Stimulated activated naive B cell treated with anti-CD40 and anti-IgM and Interleukin-4, amounts not matched to agents 10 μg/mL and 1 μg/mL and 100 μg/mL, for 72 hours (primary cell): Measurements from ENCODE around the gene STKLD1.
"Not testable (repeated sequence)": the region's sequence is repeated elsewhere in the genome, so short reads cannot be mapped to it uniquely, and the experiment has no call there.

Experiments
- ATAC-seq, 2 donors: fragments of 150-1000 bp; cut with Tn5 transposase; replicated peaks; 2 replicates each; pipeline ENCODE4 v1.10.0; 2021; ENCODE audit warnings: moderate library complexity in 1 of 2
- DNase-seq: peaks from one replicate; pipeline ENCODE4 v3.0.0; 2021
- H3K27ac Mint-ChIP-seq: one replicate; pipeline ENCODE4 v1.8.0; 2022; ENCODE audit warnings: mild to moderate bottlenecking, mixed read lengths
- H3K27me3 Mint-ChIP-seq, 2 donors: one replicate each; pipeline ENCODE4 v1.8.0; 2022; ENCODE audit warnings: mixed read lengths in 2 of 2
- H3K36me3 Mint-ChIP-seq, 2 donors: one replicate each; pipeline ENCODE4 v1.8.0; 2022; ENCODE audit warnings: mixed read lengths in 2 of 2, mild to moderate bottlenecking in 1 of 2
- H3K4me1 Mint-ChIP-seq, 2 donors: one replicate each; pipeline ENCODE4 v1.8.0; 2022; ENCODE audit warnings: mixed read lengths in 2 of 2, mild to moderate bottlenecking in 1 of 2
- H3K4me3 Mint-ChIP-seq, 2 donors: one replicate each; pipeline ENCODE4 v1.8.0; 2022; ENCODE audit warnings: mild to moderate bottlenecking in 2 of 2, mixed read lengths in 2 of 2, moderate library complexity in 1 of 2
- H3K9me3 Mint-ChIP-seq, 2 donors: one replicate each; pipeline ENCODE4 v1.8.0; 2022; ENCODE audit warnings: mixed read lengths in 2 of 2, mild to moderate bottlenecking in 1 of 2

The STKLD1 gene

DNA sequence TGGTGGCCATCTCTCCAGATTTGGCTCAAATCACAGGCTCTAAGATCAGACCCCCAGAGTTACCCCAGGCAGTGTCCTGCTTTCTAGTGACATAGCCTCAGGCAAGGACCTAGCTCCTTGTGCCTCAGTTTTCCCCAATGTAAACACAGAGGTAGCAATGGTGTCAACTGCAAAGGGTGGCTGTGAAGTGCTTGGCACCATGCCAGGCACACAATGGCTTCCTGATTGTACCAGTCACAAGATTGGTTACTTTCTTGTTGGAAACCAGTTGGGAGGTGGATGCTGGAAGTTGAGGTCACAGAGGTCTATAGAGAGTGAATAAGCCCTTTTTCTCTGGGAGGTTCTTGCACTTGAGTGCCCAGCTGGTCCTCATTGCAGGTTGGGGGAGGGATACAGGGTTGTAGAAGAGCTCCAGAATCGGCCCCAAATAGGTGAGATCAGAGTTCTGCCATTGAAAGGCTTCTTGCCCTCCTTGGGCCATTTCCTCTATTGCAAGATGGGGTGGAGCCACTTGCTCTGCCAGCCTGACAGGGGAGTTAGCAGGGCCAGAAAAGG is 2.3 kb downstream of the STKLD1 start:
- H3K9me3 Mint-ChIP-seq: no peaks in the 10 kb centered on the region
- H3K4me3 Mint-ChIP-seq: no peak overlapping the region
- ATAC-seq (no peak), DNase-seq (no peak)
- peaks cover 2 to 7% of the 10 kb centered on the region in 2 donors for H3K36me3 Mint-ChIP-seq
- H3K27me3 Mint-ChIP-seq: no peaks in the 10 kb centered on the region
- H3K4me1 Mint-ChIP-seq: peaks cover 6 to 8% of the 10 kb centered on the region in 2 donors
- H3K27ac Mint-ChIP-seq: no peak overlapping the region

DNA sequence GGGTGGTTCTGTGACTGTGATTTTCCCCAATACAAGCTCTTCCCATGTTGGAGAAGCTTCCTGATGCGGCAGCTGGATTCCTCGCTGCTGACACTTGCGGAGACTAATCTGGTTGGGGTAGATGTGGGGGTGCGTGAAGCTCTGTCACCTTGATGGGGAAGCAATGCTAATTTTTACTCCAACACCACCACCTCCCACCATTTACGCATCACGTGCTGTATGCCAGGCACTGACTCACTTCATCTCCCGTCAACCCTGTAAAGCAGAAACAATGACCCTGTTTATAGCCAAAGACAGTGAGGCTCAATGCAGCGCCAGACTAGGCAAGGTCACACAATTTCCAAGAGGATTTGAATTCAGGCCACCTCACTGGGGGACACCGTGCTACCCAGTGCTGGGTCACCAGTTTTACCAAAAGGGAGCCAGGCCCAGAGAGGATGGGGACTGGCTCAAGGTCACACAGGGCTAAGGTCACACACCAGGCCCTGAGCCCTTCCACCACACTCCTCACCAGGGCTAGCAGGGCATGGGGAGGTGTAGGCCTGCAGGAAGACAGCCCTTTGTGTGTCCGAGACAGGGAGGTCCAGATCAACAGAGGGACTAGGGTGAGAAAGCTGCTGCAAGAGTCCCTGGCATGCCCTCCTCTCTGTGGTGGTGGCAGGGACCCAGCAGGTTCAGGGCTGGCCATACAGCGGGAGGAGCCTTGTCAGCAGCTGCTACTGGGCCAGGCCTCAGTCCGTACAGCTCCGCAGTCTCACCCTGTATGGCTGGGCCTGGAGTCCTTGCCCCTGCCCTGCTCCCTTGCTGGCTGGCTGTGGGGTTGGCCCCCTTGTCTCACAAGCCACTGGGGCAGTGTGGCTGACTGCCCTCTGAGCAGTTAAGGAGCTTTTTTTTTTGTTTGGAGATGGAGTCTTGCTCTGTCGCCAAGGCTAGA is 3.3 kb downstream of the STKLD1 start:
- Mint-ChIP-seq H3K4me3 (no peak overlapping the region), H3K36me3 (peaks cover 0 to 7% of the 10 kb centered on the region in 2 donors), H3K27ac (no peak overlapping the region), H3K4me1 (peaks cover 6 to 8% of the 10 kb centered on the region in 2 donors), H3K27me3 (no peaks in the 10 kb centered on the region), H3K9me3 (no peaks in the 10 kb centered on the region)
- no peak for ATAC-seq
- DNase-seq: no peak

DNA sequence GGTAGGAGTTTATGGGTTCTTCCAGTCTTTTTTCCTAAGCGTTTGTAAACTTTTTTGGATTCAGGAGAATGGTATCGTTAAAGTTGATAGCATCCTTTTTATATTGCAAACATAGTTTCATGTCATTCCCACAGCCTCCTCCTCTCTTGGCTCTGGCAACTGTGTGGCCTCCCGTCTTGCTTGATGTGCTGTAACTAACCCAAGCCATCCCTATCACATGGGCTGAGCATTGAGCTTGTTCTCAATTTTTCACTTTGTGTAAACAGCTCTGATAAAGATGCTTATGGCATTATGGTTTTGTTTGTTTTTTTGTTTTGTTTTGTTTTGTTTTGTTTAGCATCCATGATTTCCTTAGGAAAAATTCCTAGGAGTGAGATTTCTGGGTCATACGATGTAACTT is 4.6 kb downstream of the STKLD1 start:
- DNase-seq (no peak), ATAC-seq (no peak)
- Mint-ChIP-seq H3K4me1 (no peaks in the 10 kb centered on the region), H3K9me3 (no peaks in the 10 kb centered on the region), H3K27me3 (no peaks in the 10 kb centered on the region), H3K36me3 (no peaks in the 10 kb centered on the region), H3K4me3 (no peak overlapping the region), H3K27ac (no peak overlapping the region)

DNA sequence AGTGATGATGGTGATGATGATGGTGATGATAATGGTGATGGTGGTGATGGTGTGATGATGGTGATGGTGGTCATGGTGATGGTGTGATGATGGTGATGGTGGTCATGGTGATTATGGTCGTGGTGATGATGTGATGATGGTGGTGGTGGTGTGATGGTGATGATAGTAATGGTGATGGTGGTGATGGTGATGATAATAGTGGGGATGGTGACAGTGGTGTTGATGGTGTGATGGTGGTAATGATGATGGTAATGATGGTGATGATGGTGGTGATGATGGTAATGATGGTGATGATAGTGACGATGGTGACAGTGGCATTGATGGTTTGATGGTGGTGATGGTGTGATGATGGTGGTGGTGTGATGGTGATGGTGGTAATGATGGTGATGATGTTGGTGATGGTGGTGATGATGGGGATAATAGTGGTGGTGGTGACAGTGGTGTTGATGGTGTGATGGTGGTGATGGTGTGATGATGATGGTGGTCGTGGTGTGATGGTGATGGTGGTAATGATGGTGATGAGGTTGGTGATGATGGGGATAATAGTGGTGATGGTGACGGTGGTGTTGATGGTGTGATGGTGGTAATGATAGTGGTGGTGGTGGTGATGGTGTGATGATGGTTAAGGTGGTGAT is 6.5 kb downstream of the STKLD1 start:
- no peaks in the 10 kb centered on the region for H3K27me3 Mint-ChIP-seq
- no peaks in the 10 kb centered on the region for H3K4me1 Mint-ChIP-seq
- no peaks in the 10 kb centered on the region for H3K9me3 Mint-ChIP-seq
- no peak overlapping the region for H3K27ac Mint-ChIP-seq
- H3K36me3 Mint-ChIP-seq: no peaks in the 10 kb centered on the region
- H3K4me3 Mint-ChIP-seq: no peak overlapping the region
- no peak for ATAC-seq
- DNase-seq: no peak

DNA sequence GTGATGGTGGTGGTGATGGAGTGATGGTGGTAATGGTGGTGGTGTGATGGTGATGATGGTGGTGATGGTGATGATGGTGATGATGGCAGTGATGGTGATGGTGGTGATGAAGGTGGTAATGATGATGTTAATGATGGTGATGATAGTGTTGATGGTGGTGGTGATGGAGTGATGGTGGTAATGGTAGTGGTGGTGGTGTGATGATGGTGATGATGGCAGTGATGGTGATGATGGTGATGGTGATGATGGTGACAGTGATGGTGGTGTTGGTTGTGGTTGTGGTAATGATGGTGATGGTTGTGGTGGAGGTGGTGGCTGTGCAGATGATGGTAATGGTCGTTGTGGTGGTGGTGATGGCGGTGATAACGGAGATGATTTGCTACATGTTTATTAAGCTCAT is 7.3 kb downstream of the STKLD1 start:
- Mint-ChIP-seq H3K27ac (no peak overlapping the region), H3K9me3 (no peaks in the 10 kb centered on the region), H3K4me1 (no peaks in the 10 kb centered on the region), H3K36me3 (no peaks in the 10 kb centered on the region), H3K4me3 (no peak overlapping the region), H3K27me3 (no peaks in the 10 kb centered on the region)
- no peak for ATAC-seq
- DNase-seq: no peak

DNA sequence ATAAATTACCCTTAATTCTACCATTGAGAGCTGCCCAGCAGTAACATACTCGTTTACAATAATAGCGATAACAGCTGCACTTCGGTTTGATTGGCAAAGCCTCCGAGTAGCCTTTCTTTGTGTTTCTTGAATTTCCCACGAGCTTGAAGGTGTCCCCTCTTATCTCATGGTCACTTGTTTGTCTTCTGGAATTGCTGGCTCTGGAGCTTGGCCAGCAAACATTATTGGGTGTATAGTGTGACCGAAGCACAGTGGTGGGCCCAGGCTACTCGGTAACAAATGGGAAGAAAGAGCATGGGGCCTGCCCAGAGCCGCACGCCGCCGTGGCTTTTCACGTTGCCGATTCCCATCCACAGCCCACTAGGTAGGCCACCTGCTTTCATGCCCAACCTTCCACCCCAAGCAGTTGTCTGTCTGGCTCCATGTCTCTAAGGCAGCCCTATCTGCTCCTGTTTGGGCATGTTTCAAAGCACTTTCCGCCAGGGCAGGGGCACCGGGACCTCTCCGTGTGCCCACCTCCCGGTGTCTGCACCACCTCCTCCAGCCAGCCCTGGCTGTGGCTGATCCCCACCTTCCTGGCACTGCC is 8.7 kb downstream of the STKLD1 start:
- no peak overlapping the region for H3K4me3 Mint-ChIP-seq
- H3K27ac Mint-ChIP-seq: no peak overlapping the region
- DNase-seq: no peak
- H3K9me3 Mint-ChIP-seq: no peaks in the 10 kb centered on the region
- H3K4me1 Mint-ChIP-seq: no peaks in the 10 kb centered on the region
- peaks cover 4 to 5% of the 10 kb centered on the region in 2 donors for H3K27me3 Mint-ChIP-seq
- ATAC-seq: no peak
- H3K36me3 Mint-ChIP-seq: no peaks in the 10 kb centered on the region

DNA sequence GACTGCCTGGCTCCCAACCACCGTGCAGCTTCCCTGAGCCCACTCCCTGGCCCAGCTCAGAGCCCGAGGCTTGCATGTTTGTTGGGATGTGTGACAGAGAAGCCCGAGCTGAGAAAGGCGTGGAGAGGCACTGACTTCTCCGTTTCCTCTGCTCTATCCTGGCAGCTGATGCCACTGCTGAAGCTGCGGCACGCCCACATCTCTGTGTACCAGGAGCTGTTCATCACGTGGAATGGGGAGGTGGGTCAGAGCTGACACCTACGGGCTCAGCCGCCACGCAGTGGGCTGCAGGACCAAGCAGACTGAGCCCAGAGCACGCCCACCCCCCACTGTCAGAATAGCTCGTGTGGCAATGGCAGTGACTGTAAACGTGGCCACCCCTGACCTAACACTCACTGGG is 9.3 kb downstream of the STKLD1 start:
- ATAC-seq (no peak), DNase-seq (no peak)
- no peaks in the 10 kb centered on the region for H3K4me1 Mint-ChIP-seq
- no peak overlapping the region for H3K27ac Mint-ChIP-seq
- H3K27me3 Mint-ChIP-seq: peaks cover 10 to 11% of the 10 kb centered on the region in 2 donors
- no peaks in the 10 kb centered on the region for H3K9me3 Mint-ChIP-seq
- no peaks in the 10 kb centered on the region for H3K36me3 Mint-ChIP-seq
- no peak overlapping the region for H3K4me3 Mint-ChIP-seq

DNA sequence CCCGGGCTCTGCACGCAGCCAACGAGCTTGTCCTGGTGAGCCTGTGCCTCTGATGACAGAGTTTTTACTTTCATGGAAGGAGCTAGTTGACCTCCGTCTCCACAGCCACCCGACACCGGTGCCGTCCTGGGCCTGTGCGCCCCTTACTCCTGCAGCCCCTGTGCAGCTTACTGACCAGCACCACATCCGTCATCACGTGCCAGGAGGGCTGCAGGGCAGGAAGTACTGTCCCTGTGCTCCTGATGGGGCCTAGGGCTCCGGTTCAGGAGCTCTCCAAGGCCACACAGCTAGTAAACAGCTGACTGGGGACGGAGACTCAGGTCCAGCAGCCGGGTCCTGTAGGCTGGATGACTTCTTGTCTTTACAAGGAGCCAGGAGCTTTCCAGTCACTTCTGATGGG is 10.2 kb downstream of the STKLD1 start:
- Mint-ChIP-seq H3K4me3 (no peak overlapping the region), H3K27me3 (peaks cover 15 to 16% of the 10 kb centered on the region in 2 donors), H3K4me1 (no peaks in the 10 kb centered on the region), H3K36me3 (no peaks in the 10 kb centered on the region), H3K9me3 (no peaks in the 10 kb centered on the region), H3K27ac (no peak overlapping the region)
- ATAC-seq (no peak), DNase-seq (no peak)

DNA sequence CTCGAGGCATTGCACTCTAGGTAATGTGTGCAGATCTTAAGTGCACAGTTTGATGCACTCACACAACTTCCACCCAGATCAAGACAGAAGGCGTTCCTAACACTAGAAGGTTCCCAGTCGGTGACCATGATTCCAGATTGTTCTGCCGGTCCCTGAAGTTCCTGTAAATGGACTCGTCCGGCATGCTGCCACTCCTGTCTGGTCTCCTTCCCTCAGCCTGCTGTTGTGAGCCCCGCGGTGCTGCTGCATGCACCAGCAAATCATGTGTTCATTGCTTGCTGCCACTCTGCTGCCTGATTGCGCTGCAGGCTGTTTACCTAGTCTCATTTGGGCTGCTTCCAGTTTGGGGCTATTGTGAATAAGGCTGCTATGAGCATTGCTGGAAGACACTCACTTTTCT is 11.5 kb downstream of the STKLD1 start:
- DNase-seq: no peak
- no peak overlapping the region for H3K4me3 Mint-ChIP-seq
- no peaks in the 10 kb centered on the region for H3K4me1 Mint-ChIP-seq
- H3K36me3 Mint-ChIP-seq: no peaks in the 10 kb centered on the region
- no peak for ATAC-seq
- peaks cover 15 to 16% of the 10 kb centered on the region in 2 donors for H3K27me3 Mint-ChIP-seq
- no peak overlapping the region for H3K27ac Mint-ChIP-seq
- H3K9me3 Mint-ChIP-seq: no peaks in the 10 kb centered on the region

DNA sequence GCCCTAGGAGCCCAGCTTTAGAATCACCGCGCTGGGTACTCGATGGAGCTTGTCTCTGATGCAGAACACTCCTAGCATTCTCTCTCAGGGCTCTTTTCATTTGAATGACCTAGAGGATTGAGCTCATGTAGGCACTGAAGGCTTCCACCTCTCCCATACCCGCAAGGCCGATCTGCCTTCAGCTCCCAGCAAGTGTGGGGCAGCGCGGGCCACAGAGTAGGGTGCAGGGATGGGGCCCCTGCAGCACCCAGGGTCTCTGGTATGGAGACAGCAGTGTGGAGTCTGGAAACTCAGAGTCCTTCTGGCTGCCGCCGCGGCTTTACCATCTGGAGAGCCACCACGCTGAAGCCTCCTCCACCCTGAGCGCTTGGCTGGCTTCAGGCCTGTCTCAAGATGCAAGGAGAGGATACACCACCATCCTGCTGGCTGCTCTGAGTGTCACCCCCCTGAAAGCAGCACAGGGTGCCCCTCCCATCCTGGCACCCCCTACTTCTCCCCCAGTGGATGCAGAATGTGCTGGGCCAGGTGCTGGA is 12.9 kb downstream of the STKLD1 start:
- H3K27ac Mint-ChIP-seq: no peak overlapping the region
- DNase-seq: no peak
- H3K4me3 Mint-ChIP-seq: no peak overlapping the region
- no peaks in the 10 kb centered on the region for H3K9me3 Mint-ChIP-seq
- no peaks in the 10 kb centered on the region for H3K36me3 Mint-ChIP-seq
- H3K4me1 Mint-ChIP-seq: no peaks in the 10 kb centered on the region
- peaks cover 19 to 25% of the 10 kb centered on the region in 2 donors for H3K27me3 Mint-ChIP-seq
- no peak for ATAC-seq

DNA sequence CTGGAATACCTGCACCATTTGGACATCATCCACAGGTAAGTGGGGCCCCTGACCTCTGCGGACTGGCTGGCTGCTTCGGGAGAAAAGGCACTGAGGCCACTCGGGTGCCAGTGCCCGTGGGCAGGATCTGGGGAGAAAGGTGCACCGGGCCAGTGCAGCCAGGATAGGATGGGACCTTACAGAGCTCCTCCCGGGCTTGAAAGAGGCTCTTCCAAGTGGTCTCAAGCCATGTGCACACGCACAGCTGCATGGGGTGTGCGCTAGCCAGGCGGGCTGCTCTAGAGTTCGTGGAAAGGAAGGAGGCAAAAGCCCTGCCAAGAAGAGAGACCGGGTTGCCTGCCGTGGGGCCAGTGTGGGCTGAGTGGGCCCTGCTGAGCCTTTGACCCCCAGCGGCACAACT is 13.4 kb downstream of the STKLD1 start:
- H3K27me3 Mint-ChIP-seq: peaks cover 22 to 30% of the 10 kb centered on the region in 2 donors
- no peak overlapping the region for H3K27ac Mint-ChIP-seq
- DNase-seq (no peak), ATAC-seq (no peak)
- H3K9me3 Mint-ChIP-seq: no peaks in the 10 kb centered on the region
- H3K4me3 Mint-ChIP-seq: no peak overlapping the region
- no peaks in the 10 kb centered on the region for H3K36me3 Mint-ChIP-seq
- no peaks in the 10 kb centered on the region for H3K4me1 Mint-ChIP-seq

DNA sequence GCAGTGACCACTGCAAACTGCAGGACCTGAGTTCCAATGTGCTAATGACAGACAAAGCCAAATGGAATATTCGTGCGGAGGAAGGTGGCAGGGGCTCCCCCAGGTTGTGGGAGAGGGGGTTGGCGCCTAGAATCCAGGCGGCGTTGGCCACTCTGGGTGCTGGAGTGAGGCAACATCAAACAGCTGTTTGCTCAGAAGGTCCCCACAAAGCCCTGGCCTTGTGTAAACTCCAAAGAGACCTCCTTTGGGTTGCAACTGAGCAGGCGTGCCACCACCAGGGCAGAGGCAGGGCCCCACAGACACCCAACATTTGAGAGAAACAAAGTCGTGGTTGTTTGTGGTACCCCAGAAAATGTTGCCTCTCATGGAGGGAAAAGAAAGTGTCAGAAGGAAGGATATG is 14.5 kb downstream of the STKLD1 start:
- Mint-ChIP-seq H3K27me3 (peaks cover 25 to 30% of the 10 kb centered on the region in 2 donors), H3K4me1 (no peaks in the 10 kb centered on the region), H3K27ac (no peak overlapping the region), H3K36me3 (no peaks in the 10 kb centered on the region), H3K4me3 (no peak overlapping the region), H3K9me3 (no peaks in the 10 kb centered on the region)
- no peak for DNase-seq
- no peak for ATAC-seq

DNA sequence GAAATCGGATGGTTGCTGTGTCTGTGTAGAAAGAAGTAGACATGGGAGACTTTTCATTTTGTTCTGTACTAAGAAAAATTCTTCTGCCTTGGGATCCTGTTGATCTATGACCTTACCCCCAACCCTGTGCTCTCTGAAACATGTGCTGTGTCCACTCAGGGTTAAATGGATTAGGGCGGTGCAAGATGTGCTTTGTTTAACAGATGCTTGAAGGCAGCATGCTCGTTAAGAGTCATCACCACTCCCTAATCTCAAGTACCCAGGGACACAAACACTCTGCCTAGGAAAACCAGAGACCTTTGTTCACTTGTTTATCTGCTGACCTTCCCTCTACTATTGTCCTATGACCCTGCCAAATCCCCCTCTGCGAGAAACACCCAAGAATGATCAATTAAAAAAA is 15.3 kb downstream of the STKLD1 start:
- H3K4me1 Mint-ChIP-seq, ATAC-seq: not testable (repeated sequence)

DNA sequence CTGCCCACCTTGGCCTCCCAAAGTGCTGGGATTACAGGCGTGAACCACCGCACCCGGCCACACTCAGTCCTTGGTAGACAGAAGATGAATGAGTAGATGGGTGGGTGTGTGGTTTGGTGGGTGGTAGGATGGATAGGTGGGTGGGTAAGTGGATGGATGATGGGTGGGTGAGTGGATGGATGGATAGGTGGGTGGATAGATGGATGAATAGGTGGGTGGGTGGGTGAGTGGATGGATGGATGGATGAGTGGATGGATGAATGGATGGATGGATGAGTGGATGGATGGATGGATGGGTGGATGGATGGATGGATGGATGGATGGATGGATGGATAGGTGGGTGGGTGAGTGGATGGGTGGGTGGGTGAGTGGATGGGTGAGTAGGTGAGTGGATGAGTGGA is 16.1 kb downstream of the STKLD1 start:
- not testable (repeated sequence) for DNase-seq, H3K4me1 Mint-ChIP-seq, H3K36me3 Mint-ChIP-seq, ATAC-seq, H3K9me3 Mint-ChIP-seq, H3K27ac Mint-ChIP-seq, H3K4me3 Mint-ChIP-seq
- peaks cover 25 to 30% of the 10 kb centered on the region in 2 donors for H3K27me3 Mint-ChIP-seq

More for the DNA sequence above, 15.3 kb downstream of the STKLD1 start:
- not testable (repeated sequence) for H3K4me3 Mint-ChIP-seq, H3K27ac Mint-ChIP-seq, DNase-seq, H3K36me3 Mint-ChIP-seq, H3K9me3 Mint-ChIP-seq
- H3K27me3 Mint-ChIP-seq: peaks cover 25 to 30% of the 10 kb centered on the region in 2 donors
